Body of pancreas (tissue), 4 donors: ENCODE measurements around the gene TPI1. TPM values are rescaled to one million over a fixed set of nuclear protein-coding genes. Genes with fewer than 3 reads are reported as not detected.

Source experiments
- ATAC-seq: fragments of 150-250 bp; one replicate; pipeline ENCODE4 v1.9.1; 2016
- DNase-seq, 4 donors: peaks; one replicate each; pipeline ENCODE4 v3.0.0-alpha.2; 2019
- H3K27ac ChIP-seq, 4 donors: fragments of 200-600 bp; sonication (generic); 1 replicate in 3 of 4; 2 replicates in 1 of 4; pipeline versions ENCODE4 v1.5.1 to v1.6.1; 2016 to 2019; ENCODE audit warnings: mild to moderate bottlenecking in 1 of 4, mixed read lengths in 1 of 4, moderate library complexity in 1 of 4
- H3K27me3 ChIP-seq, 2 donors: fragments of 200-600 bp; sonication (generic); one replicate each; pipeline ENCODE4 v1.6.0; 2016; ENCODE audit warnings: mild to moderate bottlenecking in 1 of 2
- H3K36me3 ChIP-seq, 2 donors: fragments of 200-600 bp; sonication (generic); replicated peaks in 1 of 2; 2 replicates each; pipeline ENCODE4 v1.5.1; 2016; ENCODE audit warnings: low read depth in 2 of 2; ENCODE audit not compliant: insufficient read depth in 1 of 2
- H3K4me1 ChIP-seq: fragments of 200-600 bp; sonication (generic); one replicate; pipeline ENCODE4 v1.6.0; 2016
- H3K4me3 ChIP-seq, 2 donors: fragments of 200-600 bp; sonication (generic); 1 replicate in 1 of 2; 2 replicates in 1 of 2; pipeline ENCODE4 v1.5.1; 2016 to 2019
- H3K9me3 ChIP-seq, 3 donors: fragments of 200-600 bp; sonication (generic); 1 replicate in 2 of 3; 2 replicates in 1 of 3; pipeline ENCODE4 v1.5.1; 2016
- CTCF ChIP-seq, 7 experiments: fragments of 450-650 bp in 4 of 7; fragments of 200-600 bp in 3 of 7; sonication (generic) in 3 of 7; IDR thresholded peaks; one replicate each; pipeline ENCODE4 v1.5.1; 2016 to 2019; ENCODE audit warnings: antibody characterized with exemption in 7 of 7
- POLR2A ChIP-seq, 3 donors: fragments of 450-650 bp; IDR thresholded peaks; one replicate each; pipeline ENCODE4 v1.6.1; 2016; ENCODE audit warnings: antibody characterized with exemption in 3 of 3, mild to moderate bottlenecking in 2 of 3
- WGBS, 2 donors: methylation state at CpG; one replicate each; pipeline ENCODE4 v1.1.5; 2017; 5-methylcytosine and 5-hydroxymethylcytosine counted together
- intact Hi-C: fragments of 100-400 bp; cut with DNase I; formaldehyde crosslinking; loops from one replicate; pipeline ENCODE4 v1.15.1; 2023
- total RNA-seq, 2 donors: library from RNA; depleted of rRNA; stranded (reverse); fragments of >200 nt; gene quantifications; one replicate each; pipeline ENCODE4 v1.1.0, GENCODE V29; 2016

TPI1 gene
- total RNA-seq, 2 donors from 2014 or later: 134 to 152 TPM

- intact Hi-C loops: no loop called here
- 81 to 93% methylated on average over 12 to 17 of the region's 17 CpGs for WGBS, 2 donors
- H3K4me1 ChIP-seq: no peaks in the 10 kb centered on the region
- DNase-seq (no peak), ATAC-seq (no peak)
- H3K27me3 ChIP-seq: no peaks in the 10 kb centered on the region
- H3K36me3 ChIP-seq: no peaks in the 10 kb centered on the region
- H3K4me3 ChIP-seq: no peak overlapping the region
- TF ChIP-seq CTCF (IDR thresholded peaks at IDR 0.05) (no peak), POLR2A (IDR thresholded peaks at IDR 0.05) (no peak)
- no peaks in the 10 kb centered on the region for H3K9me3 ChIP-seq
- no peak overlapping the region for H3K27ac ChIP-seq
Observed at GRCh38 chr12:6845395-6845794, 21.9 kb upstream of the TPI1 start.

GRCh38 chr12:6846316-6846869, 20.9 kb upstream of the TPI1 start:
- Histone ChIP-seq H3K27ac (no peak overlapping the region), H3K27me3 (no peaks in the 10 kb centered on the region), H3K36me3 (no peaks in the 10 kb centered on the region), H3K9me3 (no peaks in the 10 kb centered on the region), H3K4me1 (peaks cover 8% of the 10 kb centered on the region), H3K4me3 (no peak overlapping the region)
- intact Hi-C loops: no loop called here
- TF ChIP-seq POLR2A (IDR thresholded peaks at IDR 0.05): no peak
- no peak for TF ChIP-seq CTCF (IDR thresholded peaks at IDR 0.05)
- DNase-seq: no peak
- 76 to 88% methylated on average over 7 of the region's 7 CpGs for WGBS, 2 donors
- ATAC-seq: no peak

- H3K4me3 ChIP-seq: no peak overlapping the region
- peaks cover 12% of the 10 kb centered on the region for H3K4me1 ChIP-seq
- H3K27ac ChIP-seq: no peak overlapping the region
- H3K27me3 ChIP-seq: no peaks in the 10 kb centered on the region
- no peak for DNase-seq
- 87 to 92% methylated on average over 2 of the region's 2 CpGs for WGBS, 2 donors
- no peak for ATAC-seq
- intact Hi-C loops: no loop called here
- H3K9me3 ChIP-seq: no peaks in the 10 kb centered on the region
- H3K36me3 ChIP-seq: no peaks in the 10 kb centered on the region
- TF ChIP-seq CTCF (IDR thresholded peaks at IDR 0.05) (no peak), POLR2A (IDR thresholded peaks at IDR 0.05) (no peak)
Observed at GRCh38 chr12:6847676-6848075, 19.7 kb upstream of the TPI1 start.

GRCh38 chr12:6849427-6849826, 17.9 kb upstream of the TPI1 start:
- Histone ChIP-seq H3K4me1 (peaks cover 28% of the 10 kb centered on the region), H3K27me3 (no peaks in the 10 kb centered on the region), H3K36me3 (no peaks in the 10 kb centered on the region), H3K27ac (no peak overlapping the region), H3K4me3 (no peak overlapping the region), H3K9me3 (no peaks in the 10 kb centered on the region)
- no peak for DNase-seq
- no peak for ATAC-seq
- 85% methylated on average over 2 of the region's 2 CpGs for WGBS, 2 donors
- TF ChIP-seq POLR2A (IDR thresholded peaks at IDR 0.05): no peak
- no peak for TF ChIP-seq CTCF (IDR thresholded peaks at IDR 0.05)
- intact Hi-C loops: no loop called here

GRCh38 chr12:6849976-6850560, 17.3 kb upstream of the TPI1 start:
- no peak for DNase-seq
- Histone ChIP-seq H3K27ac (no peak overlapping the region), H3K9me3 (no peaks in the 10 kb centered on the region), H3K4me3 (no peak overlapping the region), H3K27me3 (no peaks in the 10 kb centered on the region), H3K4me1 (peaks cover 28% of the 10 kb centered on the region), H3K36me3 (no peaks in the 10 kb centered on the region)
- no peak for TF ChIP-seq CTCF (IDR thresholded peaks at IDR 0.05)
- no peak for TF ChIP-seq POLR2A (IDR thresholded peaks at IDR 0.05)
- intact Hi-C loops: no loop called here
- ATAC-seq: no peak
- WGBS, 2 donors: 71 to 72% methylated on average over 10 of the region's 10 CpGs
